Ishikawa (cell line): ENCODE measurements around the gene LIMCH1.

ENCODE experiments used
- CEBPB ChIP-seq: IDR thresholded peaks from 2 replicates; pipeline ENCODE4 v1.6.1; 2012
- CREB1 ChIP-seq: IDR thresholded peaks from 2 replicates; pipeline ENCODE4 v1.6.1; 2012; ENCODE audit warnings: low read depth
- EGR1 ChIP-seq: IDR thresholded peaks from 2 replicates; pipeline ENCODE4 v1.6.1; 2012
- EP300 ChIP-seq: IDR thresholded peaks from 2 replicates; pipeline ENCODE4 v1.6.1; 2012; ENCODE audit warnings: borderline replicate concordance
- FOXM1 ChIP-seq: IDR thresholded peaks from 2 replicates; pipeline ENCODE4 v1.6.1; 2012; ENCODE audit warnings: low read depth, borderline replicate concordance
- MAX ChIP-seq: IDR thresholded peaks from 2 replicates; pipeline ENCODE4 v1.6.1; 2012
- NFIC ChIP-seq: IDR thresholded peaks from 2 replicates; pipeline ENCODE4 v1.6.1; 2012
- RAD21 ChIP-seq: IDR thresholded peaks from 2 replicates; pipeline ENCODE4 v1.6.1; 2012; ENCODE audit warnings: low read depth
- REST ChIP-seq: IDR thresholded peaks from 2 replicates; pipeline ENCODE4 v1.6.1; 2012; ENCODE audit warnings: low read depth, mild to moderate bottlenecking
- TAF1 ChIP-seq: IDR thresholded peaks from 2 replicates; pipeline ENCODE4 v1.6.1; 2012; ENCODE audit warnings: low read depth, mild to moderate bottlenecking
- TCF12 ChIP-seq: IDR thresholded peaks from 2 replicates; pipeline ENCODE4 v1.6.1; 2012; ENCODE audit warnings: low read depth
- TEAD4 ChIP-seq: IDR thresholded peaks from 2 replicates; pipeline ENCODE4 v1.6.1; 2012
- USF1 ChIP-seq: IDR thresholded peaks from 2 replicates; pipeline ENCODE4 v1.6.1; 2012
- YY1 ChIP-seq: IDR thresholded peaks from 2 replicates; pipeline ENCODE4 v1.6.1; 2012; ENCODE audit warnings: low read depth
- ZBTB7A ChIP-seq: IDR thresholded peaks from 2 replicates; pipeline ENCODE4 v1.6.1; 2012; ENCODE audit warnings: low read depth

LIMCH1 gene

GRCh38 chr4:41745292-41746024 lies 207.5 kb downstream of the LIMCH1 start:
- no peak for TF ChIP-seq MAX
- no peak for TF ChIP-seq RAD21
- TF ChIP-seq USF1 = no peak
- TF ChIP-seq YY1 = no peak
- no peak for TF ChIP-seq CREB1
- no peak for TF ChIP-seq TCF12

- TF ChIP-seq FOXM1 = no peak
- TF ChIP-seq TAF1 = no peak
- TF ChIP-seq RAD21 = no peak
- no peak for TF ChIP-seq EP300
- TF ChIP-seq TCF12 = no peak
- TF ChIP-seq USF1 = no peak
- no peak for TF ChIP-seq EGR1
- no peak for TF ChIP-seq TEAD4
- no peak for TF ChIP-seq CREB1
- no peak for TF ChIP-seq CEBPB
- no peak for TF ChIP-seq MAX
- no peak for TF ChIP-seq REST
- no peak for TF ChIP-seq YY1
- no peak for TF ChIP-seq NFIC
- no peak for TF ChIP-seq ZBTB7A
Observed at GRCh38 chr4:41746025-41746439, 208.1 kb downstream of the LIMCH1 start.

GRCh38 chr4:41746440-41747229 lies 208.7 kb downstream of the LIMCH1 start:
- no peak for TF ChIP-seq RAD21
- TF ChIP-seq CREB1 = no peak
- no peak for TF ChIP-seq REST
- TF ChIP-seq TAF1 = no peak
- TF ChIP-seq TEAD4 = no peak
- no peak for TF ChIP-seq CEBPB
- no peak for TF ChIP-seq EP300
- TF ChIP-seq USF1 = no peak
- TF ChIP-seq NFIC = no peak
- no peak for TF ChIP-seq TCF12
- TF ChIP-seq MAX = no peak
- TF ChIP-seq YY1 = no peak
- TF ChIP-seq FOXM1 = no peak

GRCh38 chr4:41747230-41748055 lies 209.5 kb downstream of the LIMCH1 start:
- TF ChIP-seq MAX (no peak), EP300 (no peak), TAF1 (no peak), NFIC (no peak), EGR1 (no peak), CEBPB (no peak), TCF12 (no peak), RAD21 (no peak), REST (no peak), ZBTB7A (no peak), FOXM1 (no peak)
